Lung (tissue), 12 donors: ENCODE results near the gene PSMD13. TPM values are rescaled to one million over a fixed set of nuclear protein-coding genes. Genes with fewer than 3 reads are reported as not detected.

Experiments
- ATAC-seq: fragments of 200-7000 bp; cut with Tn5 transposase; one replicate; pipeline ENCODE4 v1.9.1; 2020; ENCODE audit warnings: moderate number of reproducible peaks; ENCODE audit not compliant: insufficient read depth, low FRiP score
- DNase-seq, 3 donors: peaks; one replicate each; pipeline ENCODE4 v3.0.0-alpha.2; 2013 to 2017
- H3K27ac ChIP-seq, 2 donors: one replicate each; pipeline ENCODE4 v1.5.1; 2013; ENCODE audit warnings: mild to moderate bottlenecking in 2 of 2, moderate library complexity in 2 of 2, control low read depth in 1 of 2, inconsistent platforms in 1 of 2, low read depth in 1 of 2, low read length in 1 of 2
- H3K27me3 ChIP-seq, 3 donors: one replicate each; pipeline ENCODE4 v1.5.1; 2013; ENCODE audit warnings: low read length in 2 of 3; ENCODE audit not compliant: control insufficient read depth in 3 of 3, insufficient read depth in 3 of 3
- H3K36me3 ChIP-seq, 4 donors: one replicate each; pipeline ENCODE4 v1.5.1; 2013; ENCODE audit warnings: low read length in 4 of 4, mild to moderate bottlenecking in 1 of 4, moderate library complexity in 1 of 4; ENCODE audit not compliant: control insufficient read depth in 4 of 4, insufficient read depth in 4 of 4
- H3K4me1 ChIP-seq, 5 donors: one replicate each; pipeline ENCODE4 v1.5.1; 2013; ENCODE audit warnings: low read length in 5 of 5, mild to moderate bottlenecking in 2 of 5, moderate library complexity in 1 of 5; ENCODE audit not compliant: control insufficient read depth in 5 of 5, insufficient read depth in 5 of 5
- H3K4me3 ChIP-seq: one replicate; pipeline ENCODE4 v1.5.1; 2013; ENCODE audit warnings: mild to moderate bottlenecking, control low read depth, moderate library complexity
- H3K9ac ChIP-seq, 2 donors: one replicate each; pipeline ENCODE4 v1.5.1; 2013; ENCODE audit warnings: low read length in 2 of 2, control low read depth in 1 of 2; ENCODE audit not compliant: insufficient read depth in 1 of 2
- H3K9me3 ChIP-seq, 4 donors: one replicate each; pipeline ENCODE4 v1.5.1; 2013; ENCODE audit warnings: low read length in 3 of 4, mild to moderate bottlenecking in 1 of 4, moderate library complexity in 1 of 4; ENCODE audit not compliant: control insufficient read depth in 4 of 4, insufficient read depth in 3 of 4
- WGBS, 2 donors: extraction: QIAGEN DNeasy Blood & Tissue Kit; methylation state at CpG; one replicate each; pipeline ENCODE4 v1.1.7; 2013; 5-methylcytosine and 5-hydroxymethylcytosine counted together
- polyA plus RNA-seq, 2 donors: library from polyadenylated mRNA; stranded (reverse); fragments of 200-250 nt; gene quantifications; one replicate each; pipeline ENCODE4 v1.2.1, GENCODE V29; 2013
- total RNA-seq, 2 donors: library from RNA; depleted of rRNA in 1 of 2; stranded (reverse); fragments of >200 nt in 1 of 2; gene quantifications; one replicate each; pipeline ENCODE4 v1.2.1, GENCODE V29; 2014 to 2021
- TF ChIP-seq, protein P1 (sequence below): IDR thresholded peaks from 2 replicates; pipeline ENCODE4 v1.5.1; 2012; ENCODE audit warnings: mild to moderate bottlenecking; ENCODE audit errors: control extremely low read depth, extremely low read depth
- donor health status: control.
- donor health status: control.
- donor health status: Bipolar disorder and iron deficiency.
- donor health status: healthy.
- donor health status: DM: yes; HTN: yes; CAD: no.

The PSMD13 gene
- total and polyA plus RNA-seq, 4 donors: 75.2 to 184 (median 145) TPM

DNA sequence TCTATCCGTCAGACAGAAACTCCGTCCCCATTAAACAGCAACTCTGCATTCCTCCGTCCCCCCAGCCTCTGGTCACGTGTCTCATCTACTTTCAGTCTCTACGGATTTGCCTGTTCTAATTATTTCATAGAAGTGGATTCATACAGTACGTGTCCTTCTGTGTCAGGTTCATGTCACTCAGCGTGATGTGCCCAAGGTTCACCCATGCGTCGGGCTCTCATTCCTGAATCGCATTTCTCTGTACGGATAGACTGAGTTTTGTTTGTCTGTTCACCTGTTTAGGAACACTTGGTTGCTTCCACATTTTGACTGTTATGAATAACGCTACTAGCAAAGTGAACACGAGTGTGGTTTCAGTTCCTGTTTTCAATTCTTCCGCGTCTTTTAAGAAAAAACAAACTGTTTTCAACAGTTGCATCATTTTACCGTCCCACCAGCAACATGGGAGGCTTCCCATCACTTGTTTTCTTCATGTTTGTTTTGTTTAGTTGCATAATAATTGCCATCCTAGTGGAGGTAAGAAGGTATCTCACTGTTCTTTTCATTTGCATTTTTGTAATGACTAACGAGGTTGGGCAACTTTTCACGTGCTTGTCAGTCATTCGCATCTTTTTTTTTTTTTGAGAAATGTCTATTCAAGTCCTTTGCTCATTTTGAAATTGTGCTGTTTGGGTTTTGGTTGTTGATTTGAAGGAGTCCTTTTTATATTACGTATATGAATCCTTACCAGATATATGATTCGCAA, 32.5 kb downstream of the PSMD13 start:
- peaks cover 0 to 7% (median 0%) of the 10 kb centered on the region in 5 donors for H3K4me1 ChIP-seq
- DNase-seq (peak in 1 of 3 donors; percentile 41), ATAC-seq (no peak)
- peak overlapping the region in 1 of 2 donors; percentile 93 for H3K27ac ChIP-seq
- TF ChIP-seq, protein P1, sequence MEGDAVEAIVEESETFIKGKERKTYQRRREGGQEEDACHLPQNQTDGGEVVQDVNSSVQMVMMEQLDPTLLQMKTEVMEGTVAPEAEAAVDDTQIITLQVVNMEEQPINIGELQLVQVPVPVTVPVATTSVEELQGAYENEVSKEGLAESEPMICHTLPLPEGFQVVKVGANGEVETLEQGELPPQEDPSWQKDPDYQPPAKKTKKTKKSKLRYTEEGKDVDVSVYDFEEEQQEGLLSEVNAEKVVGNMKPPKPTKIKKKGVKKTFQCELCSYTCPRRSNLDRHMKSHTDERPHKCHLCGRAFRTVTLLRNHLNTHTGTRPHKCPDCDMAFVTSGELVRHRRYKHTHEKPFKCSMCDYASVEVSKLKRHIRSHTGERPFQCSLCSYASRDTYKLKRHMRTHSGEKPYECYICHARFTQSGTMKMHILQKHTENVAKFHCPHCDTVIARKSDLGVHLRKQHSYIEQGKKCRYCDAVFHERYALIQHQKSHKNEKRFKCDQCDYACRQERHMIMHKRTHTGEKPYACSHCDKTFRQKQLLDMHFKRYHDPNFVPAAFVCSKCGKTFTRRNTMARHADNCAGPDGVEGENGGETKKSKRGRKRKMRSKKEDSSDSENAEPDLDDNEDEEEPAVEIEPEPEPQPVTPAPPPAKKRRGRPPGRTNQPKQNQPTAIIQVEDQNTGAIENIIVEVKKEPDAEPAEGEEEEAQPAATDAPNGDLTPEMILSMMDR: no peak
- H3K4me3 ChIP-seq: peak overlapping the region; percentile 24
- peak overlapping the region in 1 of 2 donors; percentile 46 for H3K9ac ChIP-seq
- no peaks in the 10 kb centered on the region for H3K36me3 ChIP-seq
- H3K27me3 ChIP-seq: peaks cover 0 to 7% (median 4%) of the 10 kb centered on the region in 3 donors
- WGBS, 2 donors: 16 to 31% methylated on average over 21 of the region's 21 CpGs
- H3K9me3 ChIP-seq: no peaks in the 10 kb centered on the region

DNA sequence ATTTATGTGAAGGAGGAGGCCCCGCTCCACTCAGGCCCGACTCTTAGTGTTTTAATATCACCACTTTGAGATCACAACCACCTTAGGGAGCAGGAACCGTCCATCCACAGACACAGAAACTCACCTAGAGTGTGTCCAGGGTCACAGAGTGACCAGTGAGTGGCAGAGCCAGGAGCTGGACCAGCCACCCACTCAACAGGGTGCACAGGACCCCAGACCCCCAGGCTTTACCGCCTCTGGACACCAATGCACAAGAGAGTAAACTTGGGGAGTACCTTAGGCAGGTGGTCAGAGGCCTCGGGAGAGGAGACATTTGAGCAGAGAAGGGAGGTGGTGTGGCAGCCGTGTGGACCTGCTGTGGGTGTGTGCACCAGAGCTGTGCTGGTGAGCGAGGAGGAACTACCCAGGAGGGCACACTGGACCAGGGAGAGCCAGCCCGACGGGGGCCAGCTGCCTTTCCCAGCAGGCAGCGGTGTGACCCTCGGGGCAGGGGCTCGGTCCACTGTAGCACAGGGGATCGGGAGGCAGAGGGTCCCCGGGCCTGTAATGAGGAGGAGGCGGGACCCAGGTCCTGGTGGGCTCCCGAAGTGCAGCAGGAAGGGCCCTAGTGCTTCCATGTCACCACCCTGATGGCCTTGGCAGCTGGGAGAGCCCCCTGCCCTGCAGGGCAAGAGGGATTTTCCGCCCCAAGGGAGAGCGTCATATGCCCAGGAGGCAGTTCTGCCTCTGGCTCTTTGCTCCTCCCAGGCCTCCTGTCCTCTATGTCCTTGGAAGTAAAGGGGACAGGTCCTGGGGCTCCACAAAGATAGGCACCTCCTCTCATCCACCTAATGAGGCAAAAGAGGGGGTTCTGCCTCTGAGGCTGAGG, 33.9 kb downstream of the PSMD13 start:
- no peak overlapping the region for H3K27ac ChIP-seq
- H3K9me3 ChIP-seq: no peaks in the 10 kb centered on the region
- DNase-seq (no peak), ATAC-seq (no peak)
- peaks cover 0 to 7% (median 0%) of the 10 kb centered on the region in 5 donors for H3K4me1 ChIP-seq
- no peak overlapping the region for H3K4me3 ChIP-seq
- peaks cover 0 to 15% (median 4%) of the 10 kb centered on the region in 3 donors for H3K27me3 ChIP-seq
- no peak overlapping the region for H3K9ac ChIP-seq
- H3K36me3 ChIP-seq: no peaks in the 10 kb centered on the region
- WGBS, 2 donors: 84 to 88% methylated on average over 18 of the region's 18 CpGs
- TF ChIP-seq, protein P1: no peak

DNA sequence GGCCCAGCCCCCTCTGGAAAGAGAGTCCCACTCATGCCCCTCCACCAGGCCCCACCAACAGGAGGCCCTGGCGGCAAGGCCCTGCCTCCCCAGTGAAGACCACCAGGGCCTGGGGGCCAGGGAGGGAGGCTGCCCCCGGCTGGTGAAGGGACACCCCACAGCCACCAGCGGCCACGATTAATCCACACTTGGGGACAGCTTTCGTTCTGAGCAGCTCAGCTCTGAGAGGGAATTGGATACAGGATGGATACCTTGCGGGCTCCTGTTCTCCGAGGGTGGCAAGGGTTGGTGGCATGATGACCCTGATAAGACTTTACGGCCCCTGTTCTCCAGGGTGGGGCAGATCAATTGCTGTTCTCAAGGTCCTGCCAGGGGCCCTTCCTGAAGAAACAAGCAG, 34.5 kb downstream of the PSMD13 start:
- no peak for ATAC-seq
- Histone ChIP-seq H3K36me3 (no peaks in the 10 kb centered on the region), H3K9ac (no peak overlapping the region), H3K4me1 (peaks cover 0 to 7% (median 0%) of the 10 kb centered on the region in 5 donors), H3K4me3 (no peak overlapping the region), H3K27me3 (peaks cover 0 to 20% (median 6%) of the 10 kb centered on the region in 3 donors), H3K27ac (no peak overlapping the region), H3K9me3 (no peaks in the 10 kb centered on the region)
- TF ChIP-seq, protein P1: no peak
- DNase-seq: no peak
- WGBS, 2 donors: 79 to 86% methylated on average over 8 of the region's 8 CpGs
